ENCODE data around the gene LCAT. TPM values are rescaled to one million over a fixed set of nuclear protein-coding genes. Genes with fewer than 3 reads are reported as not detected.
A peak's percentile ranks its signal among the peaks of the same experiment; 100 is the strongest.

Gene LCAT
- total RNA-seq, 5 donors from 2014 or later (not counting 1 experiment from before 2014, with no cell fraction given): 9.8 to 20.7 (median 18.7) TPM

- Histone ChIP-seq H3K27me3 (replicated peaks in 1 of 2; ENCODE audit: control insufficient read depth in 2 of 2, extremely low read depth in 1 of 2, insufficient read depth in 2 of 2, low read length in 1 of 2) (no peaks in the 10 kb centered on the region), H3K36me3 (ENCODE audit: control insufficient read depth in 2 of 2, extremely low read depth in 1 of 2, insufficient read depth in 1 of 2, low read length in 1 of 2) (peaks cover 20 to 65% of the 10 kb centered on the region in 2 donors), H3K4me1 (ENCODE audit: control insufficient read depth in 1 of 2, extremely low read depth in 1 of 2, insufficient read depth in 2 of 2, low read length in 2 of 2) (peaks cover 0 to 9% of the 10 kb centered on the region in 2 experiments), H3K4me3 (ENCODE audit: control insufficient read depth in 1 of 2, extremely low read depth in 1 of 2, low read length in 1 of 2) (no peak overlapping the region), H3K9me3 (no peaks in the 10 kb centered on the region), H3K27ac (ENCODE audit: low read length) (no peak overlapping the region)
- DNase-seq (no peak), ATAC-seq (replicated peaks in 1 of 4) (no peak)
- H3K9me3 Mint-ChIP-seq: no peaks in the 10 kb centered on the region
- peak overlapping the region; percentile 55 to 61 for H3K27ac Mint-ChIP-seq
- H3K4me1 Mint-ChIP-seq: peaks cover 7 to 20% (median 8%) of the 10 kb centered on the region in 3 donors
- whole genome bisulfite sequencing (ENCODE audit: insufficient coverage): 80% methylated on average over 13 of the region's 13 CpGs
- H3K36me3 Mint-ChIP-seq: no peaks in the 10 kb centered on the region
- H3K27me3 Mint-ChIP-seq: no peaks in the 10 kb centered on the region
- ChIA-PET CTCF (interaction anchor here in 1 of 2 donors (0.7 kb wide), 1 partner anchor 12 kb away, joined by 6 read pairs; no protein-coding TSS in a partner anchor), POLR2A (interaction anchor here in 1 of 2 donors (1.2 kb wide), 1 partner anchor 129 kb away, joined by 3 read pairs; no protein-coding TSS in a partner anchor)
- no peak overlapping the region for H3K4me3 Mint-ChIP-seq
Measured at GRCh38 chr16:67926181-67926750, 17.7 kb downstream of the LCAT start.

- DNase-seq (no peak), ATAC-seq (replicated peaks in 1 of 4) (no peak)
- peaks cover under 1% of the 10 kb centered on the region for H3K36me3 Mint-ChIP-seq
- H3K4me1 ChIP-seq (ENCODE audit: control insufficient read depth in 1 of 2, extremely low read depth in 1 of 2, insufficient read depth in 2 of 2, low read length in 2 of 2): peaks cover 0 to 9% of the 10 kb centered on the region in 2 experiments
- no peak overlapping the region for H3K27ac ChIP-seq (ENCODE audit: low read length)
- H3K4me3 Mint-ChIP-seq: no peak overlapping the region
- H3K27ac Mint-ChIP-seq: peak overlapping the region in 1 of 2 donors; percentile 49
- H3K27me3 Mint-ChIP-seq: no peaks in the 10 kb centered on the region
- H3K36me3 ChIP-seq (ENCODE audit: control insufficient read depth in 2 of 2, extremely low read depth in 1 of 2, insufficient read depth in 1 of 2, low read length in 1 of 2): peaks cover 20 to 49% of the 10 kb centered on the region in 2 donors
- no peak overlapping the region for H3K4me3 ChIP-seq (ENCODE audit: control insufficient read depth in 1 of 2, extremely low read depth in 1 of 2, low read length in 1 of 2)
- H3K4me1 Mint-ChIP-seq: peaks cover 7 to 20% (median 8%) of the 10 kb centered on the region in 3 donors
- POLR2A ChIA-PET: no interaction called here
- CTCF ChIA-PET: interaction anchor here (0.5 to 0.7 kb wide), 5 partner anchors 30 to 339 kb away, joined by 3 to 7 read pairs (median 3); no protein-coding TSS in a partner anchor
- H3K27me3 ChIP-seq (replicated peaks in 1 of 2; ENCODE audit: control insufficient read depth in 2 of 2, extremely low read depth in 1 of 2, insufficient read depth in 2 of 2, low read length in 1 of 2): no peaks in the 10 kb centered on the region
- 95% methylated on average over 7 of the region's 10 CpGs for WGBS (ENCODE audit: insufficient coverage)
- no peaks in the 10 kb centered on the region for H3K9me3 Mint-ChIP-seq
- H3K9me3 ChIP-seq: no peaks in the 10 kb centered on the region
Measured at GRCh38 chr16:67924140-67924906, 19.6 kb downstream of the LCAT start.

- Mint-ChIP-seq H3K4me3 (no peak overlapping the region), H3K27me3 (no peaks in the 10 kb centered on the region), H3K4me1 (peaks cover 7 to 22% (median 8%) of the 10 kb centered on the region in 3 donors), H3K27ac (peak overlapping the region; percentile 15 to 34), H3K36me3 (peaks cover 4% of the 10 kb centered on the region), H3K9me3 (no peaks in the 10 kb centered on the region)
- no peaks in the 10 kb centered on the region for H3K9me3 ChIP-seq
- POLR2A ChIA-PET: no interaction called here
- no peak overlapping the region for H3K27ac ChIP-seq (ENCODE audit: low read length)
- ATAC-seq (replicated peaks in 1 of 4) (no peak), DNase-seq (no peak)
- H3K27me3 ChIP-seq (replicated peaks in 1 of 2; ENCODE audit: control insufficient read depth in 2 of 2, extremely low read depth in 1 of 2, insufficient read depth in 2 of 2, low read length in 1 of 2): no peaks in the 10 kb centered on the region
- CTCF ChIA-PET: no interaction called here
- H3K4me1 ChIP-seq (ENCODE audit: control insufficient read depth in 1 of 2, extremely low read depth in 1 of 2, insufficient read depth in 2 of 2, low read length in 2 of 2): peaks cover 0 to 7% of the 10 kb centered on the region in 2 experiments
- H3K4me3 ChIP-seq (ENCODE audit: control insufficient read depth in 1 of 2, extremely low read depth in 1 of 2, low read length in 1 of 2): no peak overlapping the region
- peaks cover 15 to 49% of the 10 kb centered on the region in 2 donors for H3K36me3 ChIP-seq (ENCODE audit: control insufficient read depth in 2 of 2, extremely low read depth in 1 of 2, insufficient read depth in 1 of 2, low read length in 1 of 2)
- 94% methylated on average over 5 of the region's 10 CpGs for WGBS (ENCODE audit: insufficient coverage)
Measured at GRCh38 chr16:67923414-67924116, 20.4 kb downstream of the LCAT start.

- Histone ChIP-seq H3K4me1 (ENCODE audit: control insufficient read depth in 1 of 2, extremely low read depth in 1 of 2, insufficient read depth in 2 of 2, low read length in 2 of 2) (peaks cover 0 to 1% of the 10 kb centered on the region in 2 experiments), H3K4me3 (ENCODE audit: control insufficient read depth in 1 of 2, extremely low read depth in 1 of 2, low read length in 1 of 2) (no peak overlapping the region), H3K36me3 (ENCODE audit: control insufficient read depth in 2 of 2, extremely low read depth in 1 of 2, insufficient read depth in 1 of 2, low read length in 1 of 2) (peaks cover 13 to 43% of the 10 kb centered on the region in 2 donors), H3K9me3 (no peaks in the 10 kb centered on the region), H3K27ac (ENCODE audit: low read length) (no peak overlapping the region), H3K27me3 (replicated peaks in 1 of 2; ENCODE audit: control insufficient read depth in 2 of 2, extremely low read depth in 1 of 2, insufficient read depth in 2 of 2, low read length in 1 of 2) (no peaks in the 10 kb centered on the region)
- Mint-ChIP-seq H3K36me3 (peaks cover 4% of the 10 kb centered on the region), H3K27ac (peak overlapping the region; percentile 6 to 27), H3K4me3 (no peak overlapping the region), H3K4me1 (peaks cover 3 to 24% (median 15%) of the 10 kb centered on the region in 3 donors), H3K9me3 (no peaks in the 10 kb centered on the region), H3K27me3 (no peaks in the 10 kb centered on the region)
- POLR2A ChIA-PET: no interaction called here
- CTCF ChIA-PET: no interaction called here
- ATAC-seq (replicated peaks in 1 of 4) (no peak), DNase-seq (no peak)
- WGBS (ENCODE audit: insufficient coverage): 88% methylated on average over 4 of the region's 8 CpGs
Measured at GRCh38 chr16:67922740-67923139, 21.2 kb downstream of the LCAT start.

GRCh38 chr16:67922221-67922620 lies 21.7 kb downstream of the LCAT start:
- no peaks in the 10 kb centered on the region for H3K9me3 ChIP-seq
- CTCF ChIA-PET: no interaction called here
- H3K4me3 ChIP-seq (ENCODE audit: control insufficient read depth in 1 of 2, extremely low read depth in 1 of 2, low read length in 1 of 2): no peak overlapping the region
- Mint-ChIP-seq H3K4me1 (peaks cover 8 to 29% (median 20%) of the 10 kb centered on the region in 3 donors), H3K27ac (peak overlapping the region; percentile 57 to 84), H3K4me3 (no peak overlapping the region), H3K9me3 (no peaks in the 10 kb centered on the region), H3K27me3 (no peaks in the 10 kb centered on the region), H3K36me3 (peaks cover 4% of the 10 kb centered on the region)
- no peak overlapping the region for H3K27ac ChIP-seq (ENCODE audit: low read length)
- DNase-seq (no peak), ATAC-seq (replicated peaks in 1 of 4) (no peak)
- POLR2A ChIA-PET: no interaction called here
- no peaks in the 10 kb centered on the region for H3K27me3 ChIP-seq (replicated peaks in 1 of 2; ENCODE audit: control insufficient read depth in 2 of 2, extremely low read depth in 1 of 2, insufficient read depth in 2 of 2, low read length in 1 of 2)
- WGBS (ENCODE audit: insufficient coverage): 77% methylated on average over 2 of the region's 5 CpGs
- H3K4me1 ChIP-seq (ENCODE audit: control insufficient read depth in 1 of 2, extremely low read depth in 1 of 2, insufficient read depth in 2 of 2, low read length in 2 of 2): peaks cover 0 to 5% of the 10 kb centered on the region in 2 experiments
- H3K36me3 ChIP-seq (ENCODE audit: control insufficient read depth in 2 of 2, extremely low read depth in 1 of 2, insufficient read depth in 1 of 2, low read length in 1 of 2): peaks cover 8 to 38% of the 10 kb centered on the region in 2 donors

DNA sequence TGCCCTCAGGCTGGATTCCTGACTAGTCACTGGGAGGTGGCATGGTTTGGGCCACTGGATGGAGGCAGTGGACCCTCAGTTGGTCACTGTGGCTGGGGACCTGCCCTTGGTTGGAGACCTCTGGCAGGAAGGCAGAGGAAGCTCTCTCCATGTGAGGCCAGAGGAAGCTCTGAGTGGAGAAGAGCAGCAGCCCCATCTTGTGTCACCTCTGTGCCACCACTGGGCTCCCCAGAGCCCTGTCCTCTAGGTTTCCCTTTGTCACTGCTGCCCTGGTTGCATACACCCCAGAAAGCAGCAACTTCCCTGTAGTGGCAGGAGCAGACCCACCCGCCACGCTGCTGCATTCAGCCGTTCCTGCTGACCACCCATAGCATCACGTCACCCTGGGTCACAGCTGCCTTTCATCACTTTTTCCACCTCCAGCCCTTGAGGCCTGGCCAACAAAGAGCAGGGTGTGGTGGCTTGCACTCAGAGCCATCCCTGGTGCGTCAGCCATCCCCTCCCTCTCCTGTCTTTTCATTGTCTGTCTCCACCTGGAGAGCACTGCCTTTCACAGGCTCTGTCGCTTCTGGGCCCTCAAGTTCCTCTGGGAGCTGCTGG lies 24.2 kb downstream of the LCAT start:
- POLR2A ChIA-PET: no interaction called here
- no peaks in the 10 kb centered on the region for H3K9me3 ChIP-seq
- H3K4me3 Mint-ChIP-seq: no peak overlapping the region
- H3K27ac Mint-ChIP-seq: no peak overlapping the region
- peaks cover 30 to 40% (median 32%) of the 10 kb centered on the region in 3 donors for H3K4me1 Mint-ChIP-seq
- no peaks in the 10 kb centered on the region for H3K27me3 ChIP-seq (replicated peaks in 1 of 2; ENCODE audit: control insufficient read depth in 2 of 2, extremely low read depth in 1 of 2, insufficient read depth in 2 of 2, low read length in 1 of 2)
- CTCF ChIA-PET: no interaction called here
- no peak for DNase-seq
- peaks cover 7 to 38% of the 10 kb centered on the region in 2 donors for H3K36me3 ChIP-seq (ENCODE audit: control insufficient read depth in 2 of 2, extremely low read depth in 1 of 2, insufficient read depth in 1 of 2, low read length in 1 of 2)
- H3K27me3 Mint-ChIP-seq: no peaks in the 10 kb centered on the region
- H3K36me3 Mint-ChIP-seq: peaks cover 7% of the 10 kb centered on the region
- peaks cover 0 to 21% of the 10 kb centered on the region in 2 experiments for H3K4me1 ChIP-seq (ENCODE audit: control insufficient read depth in 1 of 2, extremely low read depth in 1 of 2, insufficient read depth in 2 of 2, low read length in 2 of 2)
- no peak overlapping the region for H3K27ac ChIP-seq (ENCODE audit: low read length)
- H3K4me3 ChIP-seq (ENCODE audit: control insufficient read depth in 1 of 2, extremely low read depth in 1 of 2, low read length in 1 of 2): no peak overlapping the region
- no peak for ATAC-seq (replicated peaks in 1 of 4)
- no peaks in the 10 kb centered on the region for H3K9me3 Mint-ChIP-seq
- WGBS (ENCODE audit: insufficient coverage): 92% methylated on average over 5 of the region's 6 CpGs
